Glomerular endothelial cell (primary cell): Measurements from ENCODE around the gene NMT2. TPM values are rescaled to one million over a fixed set of nuclear protein-coding genes. Genes with fewer than 3 reads are reported as not detected.
A peak's percentile ranks its signal among the peaks of the same experiment; 100 is the strongest.

Source experiments
- DNase-seq: peaks from one replicate; pipeline ENCODE4 v3.0.0-alpha.2; 2011; ENCODE audit warnings: low read depth, low spot score; ENCODE audit errors: extremely low read depth
- total RNA-seq: library from RNA; depleted of rRNA; stranded (reverse); fragments of >200 nt; gene quantifications from 2 replicates; pipeline ENCODE4 v1.2.3, GENCODE V29; 2015

NMT2 gene
- total RNA-seq, 1 donor from 2014 or later: 133 TPM

DNA sequence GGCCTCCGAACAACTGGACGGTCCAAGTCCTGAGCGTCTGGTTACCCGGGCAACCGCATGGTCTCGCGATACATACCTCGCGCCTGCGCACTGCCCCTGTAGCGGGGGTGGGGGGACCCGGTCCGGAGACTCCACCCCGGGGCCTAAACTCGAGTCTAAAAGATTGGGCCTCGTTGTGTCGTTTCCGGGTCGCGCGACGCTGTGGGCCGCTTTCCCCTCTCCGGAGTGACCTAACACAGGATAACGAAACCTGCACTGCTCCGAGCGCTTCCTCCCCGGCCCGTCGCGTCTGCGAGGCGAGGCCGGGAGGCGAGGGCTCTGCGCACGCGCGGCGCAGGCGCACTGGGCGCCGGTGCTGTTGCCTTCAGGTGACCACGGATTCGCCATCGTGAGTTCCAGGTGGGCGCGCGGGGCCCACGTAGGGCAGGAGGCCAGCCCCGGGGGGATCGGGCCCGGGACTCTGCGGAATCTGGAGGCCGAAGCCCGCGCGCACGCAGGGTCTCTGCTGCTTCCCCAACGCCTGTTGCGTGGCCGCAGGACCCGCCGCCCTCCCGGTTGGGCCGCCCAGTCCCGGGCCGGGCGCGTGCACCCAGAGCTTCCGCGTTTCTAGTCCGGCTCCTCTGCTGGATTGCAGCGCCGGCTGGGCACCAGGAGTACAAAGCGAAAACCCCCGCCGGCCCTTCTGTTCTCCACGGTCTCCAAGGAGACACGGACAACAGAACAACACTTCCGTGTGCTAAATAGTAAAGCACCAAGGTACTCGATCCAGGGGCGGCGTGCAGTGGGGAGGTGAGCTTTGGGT, 71.3 kb downstream of the NMT2 start, which contains the start of gene RPP38:
TSS of gene RPP38 (plus strand) at position 345 of the 802 bp plus-strand sequence. CDS start 5,960 bp downstream, outside the sequence.
- DNase-seq: peak; percentile 74

DNA sequence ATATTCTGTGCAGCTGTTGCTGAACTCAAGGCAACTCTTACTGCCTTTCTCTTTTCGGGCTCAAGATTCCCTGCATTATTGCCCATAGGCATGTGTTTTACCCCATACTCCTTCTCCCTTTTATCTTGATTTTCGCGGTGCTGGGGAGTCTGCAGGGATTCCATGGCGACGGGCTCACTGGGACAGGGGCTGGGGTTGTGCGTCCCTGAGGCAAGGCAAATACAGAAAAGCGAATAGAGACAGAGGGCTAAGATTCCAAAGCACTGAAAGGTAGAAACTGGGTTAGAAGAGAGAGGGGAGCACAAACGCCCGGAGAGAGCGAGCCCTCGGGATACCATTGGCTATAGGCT, 71.9 kb downstream of the NMT2 start:
- DNase-seq: no peak

GRCh38 chr10:15092855-15093408, 75.6 kb downstream of the NMT2 start:
- DNase-seq: no peak

GRCh38 chr10:15091418-15091817, 77.1 kb downstream of the NMT2 start:
- DNase-seq: no peak

DNA sequence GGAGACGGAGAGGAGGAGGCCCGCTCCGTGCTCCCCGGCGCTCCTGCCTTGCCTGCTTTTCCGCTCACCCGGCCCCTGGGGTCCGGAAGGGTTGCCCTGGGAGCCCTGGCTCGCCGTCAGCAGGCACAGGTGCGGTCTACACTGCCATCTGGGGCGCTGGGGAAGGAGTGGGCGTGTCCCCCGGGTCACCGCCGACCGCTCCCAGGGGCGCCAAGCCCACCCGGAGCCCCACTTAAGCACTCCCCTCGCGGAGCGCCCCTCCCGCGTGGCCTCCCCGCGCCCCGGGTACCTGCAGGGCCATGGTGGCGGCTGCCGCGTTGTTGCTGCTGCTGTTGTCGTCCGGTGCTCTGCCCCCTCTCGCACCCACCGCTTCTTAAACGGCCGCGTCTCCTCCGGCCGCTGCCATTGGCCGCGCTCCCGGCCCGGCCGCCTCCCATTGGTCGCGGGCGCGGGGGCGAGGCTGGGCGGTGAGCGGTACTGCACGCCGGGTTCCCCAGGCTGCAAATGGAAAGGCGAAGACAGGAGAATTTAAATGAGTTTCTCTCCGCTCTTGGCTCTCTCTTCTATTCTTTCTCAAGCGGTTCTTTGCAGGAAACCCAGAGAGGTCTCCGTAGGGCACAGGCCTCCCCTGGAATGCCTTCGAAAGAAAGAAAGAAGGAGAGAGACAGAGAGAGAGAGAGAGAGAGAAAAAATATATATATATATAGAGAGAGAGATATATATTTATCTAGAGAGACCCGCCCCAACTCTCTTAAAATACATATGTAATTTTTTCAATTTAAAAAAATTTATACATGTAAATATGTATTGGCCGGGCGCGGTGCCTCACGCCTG, 79.8 kb downstream of the NMT2 start, which contains the start of gene ACBD7:
TSS of gene ACBD7 (minus strand) at position 349 of the 834 bp plus-strand sequence. CDS start at position 301, 48 bp downstream.
- no peak for DNase-seq

GRCh38 chr10:15084502-15084922, 84.0 kb downstream of the NMT2 start:
- DNase-seq: peak; percentile 94

DNA sequence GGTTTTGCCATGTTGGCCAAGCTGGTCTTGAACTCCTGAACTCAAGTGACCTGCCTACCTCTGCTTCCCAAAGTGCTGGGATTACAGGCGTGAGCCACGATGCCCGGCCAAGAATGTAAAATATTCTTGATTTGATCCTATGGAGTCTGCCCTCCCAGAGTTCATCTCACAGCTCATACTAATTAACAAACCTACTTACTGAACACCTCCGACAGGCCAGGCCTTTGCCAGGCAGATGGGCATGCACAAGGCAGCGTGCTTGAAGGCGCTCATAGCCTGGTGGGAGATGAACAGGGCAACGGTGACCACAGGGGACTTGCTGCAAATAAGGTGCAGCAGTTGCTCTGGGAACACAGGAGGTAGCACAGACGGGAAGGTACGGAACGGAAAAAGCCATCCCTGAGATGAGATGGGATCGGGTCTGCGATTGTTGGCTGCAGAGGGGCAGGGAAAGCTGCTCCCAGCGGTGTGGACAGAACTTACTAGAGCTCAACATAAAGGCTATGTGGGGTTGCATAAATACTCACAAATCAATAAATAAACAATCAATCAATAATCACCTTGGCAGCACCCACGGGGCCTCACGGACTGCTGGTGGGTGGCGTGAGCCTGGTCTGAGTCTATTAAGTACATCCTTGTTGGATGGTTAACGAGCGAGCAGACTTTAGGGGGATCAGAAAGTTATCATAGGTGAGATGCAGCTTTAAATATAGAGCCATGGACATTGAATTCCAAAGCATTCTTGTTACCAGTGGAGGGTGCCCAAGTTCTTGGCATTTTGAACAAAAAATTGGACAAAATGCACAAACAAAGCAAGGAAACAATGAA, 84.6 kb downstream of the NMT2 start:
- DNase-seq: no peak

- DNase-seq: no peak
Observed at GRCh38 chr10:15075421-15075820, 93.1 kb downstream of the NMT2 start.

GRCh38 chr10:15072358-15072757, 96.1 kb downstream of the NMT2 start:
- DNase-seq: no peak

GRCh38 chr10:15069230-15069629, 99.3 kb downstream of the NMT2 start:
- no peak for DNase-seq

- no peak for DNase-seq
Observed at GRCh38 chr10:15068802-15069201, 99.7 kb downstream of the NMT2 start.

DNA sequence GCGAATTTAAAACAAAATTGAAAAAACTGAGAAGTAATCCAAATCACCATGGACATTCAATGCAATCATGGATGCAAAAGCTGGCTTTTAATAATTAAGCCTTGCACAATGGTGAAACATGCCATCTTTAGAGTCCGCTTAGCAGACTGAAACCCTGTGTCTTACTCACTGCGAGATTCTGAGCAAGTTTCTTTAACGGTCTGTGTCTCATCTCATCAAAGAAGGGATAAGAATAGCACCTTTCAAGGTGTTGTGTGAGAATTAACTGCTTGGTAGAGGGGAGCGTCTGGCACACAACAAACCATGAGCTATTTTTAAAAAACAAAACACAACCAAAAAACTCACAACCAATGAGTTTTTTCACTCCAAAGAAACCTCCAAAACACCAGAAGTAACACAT, 101.3 kb downstream of the NMT2 start:
- DNase-seq: no peak

- no peak for DNase-seq
Observed at GRCh38 chr10:15060638-15061037, 107.9 kb downstream of the NMT2 start.

DNA sequence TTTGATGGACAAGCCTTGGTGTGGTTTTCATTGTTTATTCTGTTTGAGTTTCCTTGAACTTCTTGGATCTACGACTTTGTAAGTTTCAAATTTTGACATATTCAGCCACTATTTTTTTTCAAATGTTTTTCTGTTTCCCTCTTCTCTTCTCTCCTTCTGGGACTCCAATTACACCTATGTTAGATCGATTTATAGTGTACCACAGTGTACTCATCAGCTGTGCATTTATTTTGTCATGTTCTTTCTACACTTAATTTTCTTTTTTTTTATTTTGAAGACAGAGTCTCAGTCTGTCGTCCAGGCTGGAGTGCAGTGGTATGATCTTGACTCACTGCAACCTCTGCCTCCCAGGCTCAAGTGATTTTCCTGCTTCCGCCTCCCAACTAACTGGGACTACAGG, 108.6 kb downstream of the NMT2 start:
- DNase-seq: no peak

GRCh38 chr10:15058689-15059088, 109.8 kb downstream of the NMT2 start:
- DNase-seq: no peak

Other genes starting within 250 kb of the NMT2 start
- 6.9 and 8.8 TPM in 2 replicates for gene DCLRE1C, start 214.6 kb downstream of the NMT2 start, total RNA-seq
- gene MEIG1, start 209.3 kb downstream of the NMT2 start, total RNA-seq: not detected in 2 replicates
- gene OLAH, start 124.8 kb downstream of the NMT2 start, total RNA-seq: 0.34 and 0.35 TPM in 2 replicates
- gene ACBD7, start 79.9 kb downstream of the NMT2 start, total RNA-seq: 1.4 TPM in 1 of 2 replicates, not detected in the other
- gene RPP38, start 71.3 kb downstream of the NMT2 start, total RNA-seq: 5.7 and 14.9 TPM in 2 replicates
- 97.8 and 98.1 TPM in 2 replicates for gene FAM171A1, start 202.6 kb upstream of the NMT2 start, total RNA-seq